CD4-positive, alpha-beta T cell (primary cell): ENCODE data around the gene PPCS. TPM values are rescaled to one million over a fixed set of nuclear protein-coding genes. Genes with fewer than 3 reads are reported as not detected.

Experiments used
- ATAC-seq: fragments of 200-7000 bp; cut with Tn5 transposase; one replicate; pipeline ENCODE4 v1.10.0; 2022; ENCODE audit warnings: mild to moderate bottlenecking; ENCODE audit not compliant: poor library complexity
- CTCF ChIA-PET: fragments of 350-600 bp; sonication (Branson Sonifier 250); formaldehyde crosslinking; loops from one replicate; lab custom pipeline; 2021; ENCODE audit warnings: antibody characterized with exemption, inconsistent platforms; lab: Charles Lee
- POLR2A ChIA-PET: fragments of 350-600 bp; sonication (Branson Sonifier 250); formaldehyde crosslinking; loops from one replicate; lab custom pipeline; 2021; ENCODE audit warnings: antibody characterized with exemption, inconsistent platforms; lab: Charles Lee
- DNase-seq, 14 experiments: peaks; one replicate each; pipeline ENCODE4 v3.0.0-alpha.2; 2013 to 2020; ENCODE audit warnings: mixed read lengths in 2 of 14
- H3K27ac ChIP-seq, 2 donors: one replicate each; pipeline versions ENCODE4 v1.5.1 to v1.7.0; 2013; ENCODE audit warnings: low read length in 2 of 2, low read depth in 1 of 2, mild to moderate bottlenecking in 1 of 2
- H3K27me3 ChIP-seq, 2 experiments: 1 replicate in 1 of 2; 2 replicates in 1 of 2; pipeline versions ENCODE4 v1.6.1 to v1.7.0; 2013; ENCODE audit warnings: low read length in 2 of 2, control low read depth in 1 of 2, mild to moderate bottlenecking in 1 of 2, moderate library complexity in 1 of 2; ENCODE audit not compliant: insufficient read depth in 2 of 2, control insufficient read depth in 1 of 2
- H3K36me3 ChIP-seq: one replicate; pipeline ENCODE4 v1.6.1; 2013; ENCODE audit warnings: low read length, control low read depth; ENCODE audit not compliant: insufficient read depth
- H3K4me1 ChIP-seq: one replicate; pipeline ENCODE4 v1.6.1; 2013; ENCODE audit warnings: low read length, control low read depth; ENCODE audit not compliant: insufficient read depth
- H3K4me3 ChIP-seq: one replicate; pipeline ENCODE4 v1.5.1; 2013; ENCODE audit warnings: mild to moderate bottlenecking, low read length, moderate library complexity
- H3K9me3 ChIP-seq, 2 experiments: 1 replicate in 1 of 2; 2 replicates in 1 of 2; pipeline versions ENCODE4 v1.6.1 to v1.7.0; 2013; ENCODE audit warnings: low read length in 2 of 2, mild to moderate bottlenecking in 2 of 2, control low read depth in 1 of 2, moderate library complexity in 1 of 2; ENCODE audit not compliant: control insufficient read depth in 1 of 2, insufficient read depth in 1 of 2
- H3K27ac Mint-ChIP-seq: one replicate; pipeline ENCODE4 v1.8.0; 2020; ENCODE audit warnings: mixed read lengths
- H3K27me3 Mint-ChIP-seq: one replicate; pipeline ENCODE4 v1.8.0; 2021; ENCODE audit warnings: mixed read lengths
- H3K36me3 Mint-ChIP-seq: one replicate; pipeline ENCODE4 v1.8.0; 2021; ENCODE audit warnings: low read depth, mixed read lengths
- H3K4me1 Mint-ChIP-seq: one replicate; pipeline ENCODE4 v1.8.0; 2021; ENCODE audit warnings: low read depth, mixed read lengths
- H3K4me3 Mint-ChIP-seq: one replicate; pipeline ENCODE4 v1.8.0; 2020; ENCODE audit warnings: mild to moderate bottlenecking, mixed read lengths
- H3K9me3 Mint-ChIP-seq: one replicate; pipeline ENCODE4 v1.8.0; 2020; ENCODE audit warnings: mixed read lengths
- CTCF ChIP-seq: fragments of 200-600 bp; IDR thresholded peaks from one replicate; pipeline ENCODE4 v1.8.0; 2022; ENCODE audit warnings: antibody characterized with exemption, mild to moderate bottlenecking
- intact Hi-C, 2 experiments: fragments of 100-400 bp; cut with DNase I in 1 of 2; cut with micrococcal nuclease in 1 of 2; formaldehyde crosslinking; loops; one replicate each; pipeline versions ENCODE4 v1.15.1 to v1.9.0; 2023 to 2025; cut with DNase I, micrococcal nuclease
- total RNA-seq, 174 experiments: library from RNA in 2 of 174; stranded (reverse) in 2 of 174; gene quantifications; one replicate each; pipeline ENCODE4 v1.2.3 and lab custom pipeline; 2021 to 2026

The PPCS gene
- total RNA-seq, 2 experiments from 2014 or later = 39.7 to 40.4 TPM

GRCh38 chr1:42418516-42418915, 37.8 kb upstream of the PPCS start:
- Histone ChIP-seq H3K36me3 (no peaks in the 10 kb centered on the region), H3K9me3 (no peaks in the 10 kb centered on the region), H3K4me1 (no peaks in the 10 kb centered on the region), H3K27me3 (no peaks in the 10 kb centered on the region), H3K4me3 (no peak overlapping the region), H3K27ac (no peak overlapping the region)
- CTCF ChIA-PET = no interaction called here
- POLR2A ChIA-PET = no interaction called here
- Mint-ChIP-seq H3K4me1 (no peaks in the 10 kb centered on the region), H3K4me3 (no peak overlapping the region), H3K27ac (no peak overlapping the region), H3K36me3 (no peaks in the 10 kb centered on the region), H3K27me3 (peaks cover 9% of the 10 kb centered on the region), H3K9me3 (no peaks in the 10 kb centered on the region)
- ATAC-seq = no peak
- no peak for DNase-seq
- intact Hi-C loops = no loop called here
- no peak for TF ChIP-seq CTCF

- Mint-ChIP-seq H3K4me1 (no peaks in the 10 kb centered on the region), H3K36me3 (no peaks in the 10 kb centered on the region), H3K27ac (no peak overlapping the region), H3K9me3 (no peaks in the 10 kb centered on the region), H3K27me3 (peaks cover 8% of the 10 kb centered on the region), H3K4me3 (no peak overlapping the region)
- Histone ChIP-seq H3K27ac (no peak overlapping the region), H3K27me3 (no peaks in the 10 kb centered on the region), H3K9me3 (no peaks in the 10 kb centered on the region), H3K4me3 (no peak overlapping the region), H3K36me3 (no peaks in the 10 kb centered on the region), H3K4me1 (no peaks in the 10 kb centered on the region)
- no peak for TF ChIP-seq CTCF
- intact Hi-C loops = no loop called here
- POLR2A ChIA-PET = no interaction called here
- CTCF ChIA-PET = no interaction called here
- no peak for DNase-seq
- ATAC-seq = no peak
Observed at GRCh38 chr1:42419126-42419821, 37.1 kb upstream of the PPCS start.

- H3K4me1 ChIP-seq = no peaks in the 10 kb centered on the region
- Mint-ChIP-seq H3K4me3 (no peak overlapping the region), H3K36me3 (no peaks in the 10 kb centered on the region), H3K27me3 (peaks cover 4% of the 10 kb centered on the region), H3K9me3 (no peaks in the 10 kb centered on the region), H3K27ac (no peak overlapping the region), H3K4me1 (no peaks in the 10 kb centered on the region)
- no peaks in the 10 kb centered on the region for H3K9me3 ChIP-seq
- ATAC-seq (no peak), DNase-seq (no peak)
- no peak for TF ChIP-seq CTCF
- H3K27me3 ChIP-seq = no peaks in the 10 kb centered on the region
- intact Hi-C loops = no loop called here
- H3K27ac ChIP-seq = no peak overlapping the region
- ChIA-PET POLR2A (no interaction called here), CTCF (no interaction called here)
- H3K36me3 ChIP-seq = no peaks in the 10 kb centered on the region
- no peak overlapping the region for H3K4me3 ChIP-seq
Observed at GRCh38 chr1:42420121-42420520, 36.2 kb upstream of the PPCS start.
